Measurements from ENCODE around the gene PDCL3. TPM values are rescaled to one million over a fixed set of nuclear protein-coding genes. Genes with fewer than 3 reads are reported as not detected.

PDCL3 gene
- total RNA-seq, 2 experiments from 2014 or later = 10.6 to 21.7 TPM

- no peaks in the 10 kb centered on the region for H3K79me2 ChIP-seq (ENCODE audit: insufficient read depth, low read depth, low read length)
- BruUV-seq (replicated peaks) = no TSS peak
- no peak overlapping the region for H2AFZ ChIP-seq (ENCODE audit: low read length)
- no peak overlapping the region for H3K4me2 ChIP-seq (ENCODE audit: low read length)
- H4K20me1 ChIP-seq (ENCODE audit: insufficient read depth, low read length) = no peaks in the 10 kb centered on the region
- no peaks in the 10 kb centered on the region for H3K9me3 ChIP-seq (ENCODE audit: low read length)
- H3K4me1 ChIP-seq (ENCODE audit: insufficient read depth, low read length, poor library complexity, severe bottlenecking) = no peaks in the 10 kb centered on the region
- ChIA-PET CTCF (ENCODE audit: unreplicated experiment) (interaction anchor here (0.6 kb wide), 1 partner anchor 45 kb away, joined by 3 read pairs; no protein-coding TSS in a partner anchor), POLR2A (interaction anchor here (0.7 kb wide), 1 partner anchor 15 kb away, joined by 5 read pairs; no protein-coding TSS in a partner anchor)
- H3K27ac ChIP-seq (ENCODE audit: low read depth, low read length, poor library complexity, severe bottlenecking) = no peak overlapping the region
- no peaks in the 10 kb centered on the region for H3K9me2 ChIP-seq (ENCODE audit: insufficient read depth, low read length)
- H3K4me3 ChIP-seq (ENCODE audit: low read depth, low read length, poor library complexity, severe bottlenecking) = no peak overlapping the region
- TF ChIP-seq CTCF (conservative IDR thresholded peaks at IDR 0.05; ENCODE audit: low read length) (no peak), EZH2phosphoT487 (IDR thresholded peaks at IDR 0.05; ENCODE audit: borderline replicate concordance, low read depth, low read length) (no peak)
- intact Hi-C loops (cut with micrococcal nuclease; ENCODE audit: unreplicated experiment) = no loop called here
- no peaks in the 10 kb centered on the region for H3K36me3 ChIP-seq (ENCODE audit: insufficient read depth, low read length)
- no peak for DNase-seq (ENCODE audit: low spot score)
Observed at GRCh38 chr2:100535855-100536254, 26.9 kb upstream of the PDCL3 start.

- no peak for DNase-seq (ENCODE audit: low spot score)
- Histone ChIP-seq H3K4me3 (ENCODE audit: low read depth, low read length, poor library complexity, severe bottlenecking) (no peak overlapping the region), H3K9me3 (ENCODE audit: low read length) (no peaks in the 10 kb centered on the region), H3K27ac (ENCODE audit: low read depth, low read length, poor library complexity, severe bottlenecking) (no peak overlapping the region), H3K9me2 (ENCODE audit: insufficient read depth, low read length) (no peaks in the 10 kb centered on the region), H3K4me1 (ENCODE audit: insufficient read depth, low read length, poor library complexity, severe bottlenecking) (no peaks in the 10 kb centered on the region), H3K36me3 (ENCODE audit: insufficient read depth, low read length) (no peaks in the 10 kb centered on the region), H4K20me1 (ENCODE audit: insufficient read depth, low read length) (no peaks in the 10 kb centered on the region), H2AFZ (ENCODE audit: low read length) (no peak overlapping the region), H3K4me2 (ENCODE audit: low read length) (no peak overlapping the region), H3K79me2 (ENCODE audit: insufficient read depth, low read depth, low read length) (no peaks in the 10 kb centered on the region)
- intact Hi-C loops (cut with micrococcal nuclease; ENCODE audit: unreplicated experiment) = no loop called here
- ChIA-PET CTCF (ENCODE audit: unreplicated experiment) (no interaction called here), POLR2A (interaction anchor here (1.0 kb wide), 1 partner anchor 22 kb away, joined by 3 read pairs; no protein-coding TSS in a partner anchor)
- no TSS peak for BruUV-seq (replicated peaks)
- TF ChIP-seq CTCF (conservative IDR thresholded peaks at IDR 0.05; ENCODE audit: low read length) (no peak), EZH2phosphoT487 (IDR thresholded peaks at IDR 0.05; ENCODE audit: borderline replicate concordance, low read depth, low read length) (no peak)
Observed at GRCh38 chr2:100537918-100538317, 24.9 kb upstream of the PDCL3 start.

GRCh38 chr2:100539221-100539620 lies 23.6 kb upstream of the PDCL3 start:
- no peak overlapping the region for H3K4me3 ChIP-seq (ENCODE audit: low read depth, low read length, poor library complexity, severe bottlenecking)
- H3K9me3 ChIP-seq (ENCODE audit: low read length) = no peaks in the 10 kb centered on the region
- H3K36me3 ChIP-seq (ENCODE audit: insufficient read depth, low read length) = no peaks in the 10 kb centered on the region
- H3K79me2 ChIP-seq (ENCODE audit: insufficient read depth, low read depth, low read length) = no peaks in the 10 kb centered on the region
- no peaks in the 10 kb centered on the region for H4K20me1 ChIP-seq (ENCODE audit: insufficient read depth, low read length)
- no peak overlapping the region for H2AFZ ChIP-seq (ENCODE audit: low read length)
- intact Hi-C loops (cut with micrococcal nuclease; ENCODE audit: unreplicated experiment) = no loop called here
- no peak for DNase-seq (ENCODE audit: low spot score)
- ChIA-PET CTCF (ENCODE audit: unreplicated experiment) (no interaction called here), POLR2A (interaction anchor here (0.7 to 1.2 kb wide), 2 partner anchors 9 to 1467 kb away, joined by 3 read pairs; no protein-coding TSS in a partner anchor)
- TF ChIP-seq EZH2phosphoT487 (IDR thresholded peaks at IDR 0.05; ENCODE audit: borderline replicate concordance, low read depth, low read length) (no peak), CTCF (conservative IDR thresholded peaks at IDR 0.05; ENCODE audit: low read length) (no peak)
- H3K4me2 ChIP-seq (ENCODE audit: low read length) = no peak overlapping the region
- H3K9me2 ChIP-seq (ENCODE audit: insufficient read depth, low read length) = no peaks in the 10 kb centered on the region
- H3K27ac ChIP-seq (ENCODE audit: low read depth, low read length, poor library complexity, severe bottlenecking) = no peak overlapping the region
- BruUV-seq (replicated peaks) = no TSS peak
- H3K4me1 ChIP-seq (ENCODE audit: insufficient read depth, low read length, poor library complexity, severe bottlenecking) = no peaks in the 10 kb centered on the region

Data from OCI-LY7 (cell line).